SK-N-SH treated with all-trans-retinoic acid at 6 μM for 48 hours (cell line): ENCODE measurements around the gene PIM3.

ENCODE experiments used
- ARNTL ChIP-seq: fragments of 450-650 bp; formaldehyde crosslinking; IDR thresholded peaks from 2 replicates; pipeline ENCODE4 v1.5.0; 2020; ENCODE audit warnings: low read depth, mild to moderate bottlenecking, moderate library complexity, borderline replicate concordance
- BACH2 ChIP-seq: fragments of 250-450 bp; sonication (Bioruptor Pico); IDR thresholded peaks from 2 replicates; pipeline ENCODE4 v1.9.0; 2021; ENCODE audit warnings: mild to moderate bottlenecking, borderline replicate concordance
- GLIS3 ChIP-seq: fragments of 250-450 bp; sonication (Bioruptor Pico); IDR thresholded peaks from 2 replicates; pipeline ENCODE4 v1.5.0; 2020; ENCODE audit warnings: mild to moderate bottlenecking, moderate library complexity
- ISL1 ChIP-seq: fragments of 250-450 bp; sonication (Bioruptor Pico); IDR thresholded peaks from 2 replicates; pipeline ENCODE4 v2.1.2; 2022; ENCODE audit warnings: mild to moderate bottlenecking, moderate library complexity
- OSR1 ChIP-seq: fragments of 250-450 bp; sonication (Bioruptor Pico); IDR thresholded peaks from 2 replicates; pipeline ENCODE4 v1.8.0; 2022; ENCODE audit warnings: moderate library complexity, mild to moderate bottlenecking, inconsistent platforms
- PATZ1 ChIP-seq: fragments of 250-450 bp; sonication (Bioruptor Pico); IDR thresholded peaks from 2 replicates; pipeline ENCODE4 v1.8.0; 2020; ENCODE audit warnings: mild to moderate bottlenecking, moderate library complexity, borderline replicate concordance
- TCF4 ChIP-seq: fragments of 250-450 bp; sonication (Bioruptor Pico); IDR thresholded peaks from 2 replicates; pipeline ENCODE4 v1.8.0; 2021; ENCODE audit warnings: mild to moderate bottlenecking, moderate library complexity, borderline replicate concordance
- TOX ChIP-seq: fragments of 250-450 bp; sonication (Bioruptor Pico); IDR thresholded peaks from 2 replicates; pipeline ENCODE4 v1.8.0; 2021; ENCODE audit warnings: mild to moderate bottlenecking, moderate library complexity, borderline replicate concordance
- ZC3H10 ChIP-seq: fragments of 250-450 bp; sonication (Bioruptor Pico); IDR thresholded peaks from 2 replicates; pipeline ENCODE4 v1.5.1; 2021; ENCODE audit warnings: mild to moderate bottlenecking, moderate library complexity
- ZFP30 ChIP-seq: fragments of 450-650 bp; formaldehyde crosslinking; IDR thresholded peaks from 2 replicates; pipeline ENCODE4 v1.5.0; 2022; ENCODE audit warnings: mild to moderate bottlenecking, moderate library complexity
- ZNF8 ChIP-seq: fragments of 450-650 bp; formaldehyde crosslinking; IDR thresholded peaks from 2 replicates; pipeline ENCODE4 v1.5.0; 2020; ENCODE audit warnings: mild to moderate bottlenecking, moderate library complexity
- TF ChIP-seq, protein P1 (sequence below): fragments of 250-450 bp; sonication (Bioruptor Pico); IDR thresholded peaks from 2 replicates; pipeline ENCODE4 v1.5.0; 2020; ENCODE audit warnings: mild to moderate bottlenecking, moderate library complexity
- TF ChIP-seq, protein P2 (sequence below): fragments of 250-450 bp; sonication (Bioruptor Pico); IDR thresholded peaks from 2 replicates; pipeline ENCODE4 v1.5.1; 2020; ENCODE audit warnings: low read depth, mild to moderate bottlenecking, moderate library complexity

GRCh38 chr22:49963647-49964026 lies 3.1 kb downstream of the PIM3 start:
- TF ChIP-seq, protein P1, sequence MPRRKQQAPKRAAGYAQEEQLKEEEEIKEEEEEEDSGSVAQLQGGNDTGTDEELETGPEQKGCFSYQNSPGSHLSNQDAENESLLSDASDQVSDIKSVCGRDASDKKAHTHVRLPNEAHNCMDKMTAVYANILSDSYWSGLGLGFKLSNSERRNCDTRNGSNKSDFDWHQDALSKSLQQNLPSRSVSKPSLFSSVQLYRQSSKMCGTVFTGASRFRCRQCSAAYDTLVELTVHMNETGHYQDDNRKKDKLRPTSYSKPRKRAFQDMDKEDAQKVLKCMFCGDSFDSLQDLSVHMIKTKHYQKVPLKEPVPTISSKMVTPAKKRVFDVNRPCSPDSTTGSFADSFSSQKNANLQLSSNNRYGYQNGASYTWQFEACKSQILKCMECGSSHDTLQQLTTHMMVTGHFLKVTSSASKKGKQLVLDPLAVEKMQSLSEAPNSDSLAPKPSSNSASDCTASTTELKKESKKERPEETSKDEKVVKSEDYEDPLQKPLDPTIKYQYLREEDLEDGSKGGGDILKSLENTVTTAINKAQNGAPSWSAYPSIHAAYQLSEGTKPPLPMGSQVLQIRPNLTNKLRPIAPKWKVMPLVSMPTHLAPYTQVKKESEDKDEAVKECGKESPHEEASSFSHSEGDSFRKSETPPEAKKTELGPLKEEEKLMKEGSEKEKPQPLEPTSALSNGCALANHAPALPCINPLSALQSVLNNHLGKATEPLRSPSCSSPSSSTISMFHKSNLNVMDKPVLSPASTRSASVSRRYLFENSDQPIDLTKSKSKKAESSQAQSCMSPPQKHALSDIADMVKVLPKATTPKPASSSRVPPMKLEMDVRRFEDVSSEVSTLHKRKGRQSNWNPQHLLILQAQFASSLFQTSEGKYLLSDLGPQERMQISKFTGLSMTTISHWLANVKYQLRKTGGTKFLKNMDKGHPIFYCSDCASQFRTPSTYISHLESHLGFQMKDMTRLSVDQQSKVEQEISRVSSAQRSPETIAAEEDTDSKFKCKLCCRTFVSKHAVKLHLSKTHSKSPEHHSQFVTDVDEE (CRISPR knock-in tag) = no peak
- TF ChIP-seq TCF4 (CRISPR knock-in tag) (no peak), GLIS3 (CRISPR knock-in tag) (no peak), ZC3H10 (CRISPR knock-in tag) (no peak), PATZ1 (CRISPR knock-in tag) (no peak), TOX (no peak), ZFP30 (CRISPR knock-in tag) (no peak), ARNTL (no peak), BACH2 (no peak), OSR1 (CRISPR knock-in tag) (no peak), ZNF8 (CRISPR knock-in tag) (no peak), ISL1 (CRISPR knock-in tag) (no peak)
- TF ChIP-seq, protein P2, sequence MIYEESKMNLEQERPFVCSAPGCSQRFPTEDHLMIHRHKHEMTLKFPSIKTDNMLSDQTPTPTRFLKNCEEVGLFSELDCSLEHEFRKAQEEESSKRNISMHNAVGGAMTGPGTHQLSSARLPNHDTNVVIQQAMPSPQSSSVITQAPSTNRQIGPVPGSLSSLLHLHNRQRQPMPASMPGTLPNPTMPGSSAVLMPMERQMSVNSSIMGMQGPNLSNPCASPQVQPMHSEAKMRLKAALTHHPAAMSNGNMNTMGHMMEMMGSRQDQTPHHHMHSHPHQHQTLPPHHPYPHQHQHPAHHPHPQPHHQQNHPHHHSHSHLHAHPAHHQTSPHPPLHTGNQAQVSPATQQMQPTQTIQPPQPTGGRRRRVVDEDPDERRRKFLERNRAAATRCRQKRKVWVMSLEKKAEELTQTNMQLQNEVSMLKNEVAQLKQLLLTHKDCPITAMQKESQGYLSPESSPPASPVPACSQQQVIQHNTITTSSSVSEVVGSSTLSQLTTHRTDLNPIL = no peak
